ENCODE results near the gene MRPL32.

Gene MRPL32

DNA sequence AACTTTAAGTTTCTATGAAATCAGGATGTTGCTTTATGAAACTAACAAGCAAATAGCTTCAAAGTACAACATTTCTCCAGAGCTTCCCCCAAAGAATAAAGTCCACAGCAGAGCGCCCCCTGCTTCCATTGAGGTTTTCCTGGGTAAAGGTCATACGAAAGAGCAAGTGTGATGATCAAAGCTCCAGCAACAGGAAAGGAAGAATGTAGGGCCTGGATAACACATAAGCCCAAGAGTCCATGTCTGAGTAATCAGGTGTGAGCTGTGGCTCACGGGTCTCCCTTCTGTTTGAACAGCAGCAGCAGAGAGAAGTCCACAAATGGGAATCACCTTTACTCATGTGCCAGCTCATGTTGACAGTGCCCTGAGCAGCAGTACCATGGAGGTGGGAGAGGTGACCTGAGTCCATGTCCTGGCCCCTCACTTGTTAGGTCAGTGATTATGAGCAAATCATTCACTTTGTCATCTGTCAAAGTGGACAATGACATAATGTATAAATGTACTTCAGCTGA, 50.5 kb downstream of the MRPL32 start:
- Histone ChIP-seq H2BK5ac (ENCODE audit: low read length) (no peak overlapping the region), H2BK120ac (ENCODE audit: low read depth, low read length) (no peak overlapping the region), H3K4me1 (ENCODE audit: control insufficient read depth in 2 of 2, insufficient read depth in 1 of 2, low read depth in 1 of 2, low read length in 2 of 2) (no peaks in the 10 kb centered on the region), H3K9ac (ENCODE audit: low read depth, low read length, poor library complexity) (no peak overlapping the region), H3K4ac (ENCODE audit: low read length) (no peak overlapping the region), H3K27me3 (ENCODE audit: control insufficient read depth in 3 of 3, insufficient read depth in 3 of 3, low read depth in 1 of 3, low read length in 3 of 3) (no peaks in the 10 kb centered on the region), H3K79me1 (ENCODE audit: low read depth, low read length) (no peaks in the 10 kb centered on the region), H2BK15ac (ENCODE audit: low read length) (no peak overlapping the region), H3K9me3 (replicated peaks in 1 of 2; ENCODE audit: control insufficient read depth in 2 of 2, insufficient read depth in 1 of 2, low read depth in 1 of 2, low read length in 2 of 2) (peaks cover 2 to 5% of the 10 kb centered on the region in 2 donors), H4K8ac (ENCODE audit: low read depth, low read length) (no peak overlapping the region), H3K4me3 (ENCODE audit: low read length in 2 of 2) (no peak overlapping the region), H2AK5ac (ENCODE audit: low read depth, low read length) (no peak overlapping the region), H3K27ac (replicated peaks; ENCODE audit: low read length) (no peak overlapping the region), H3K23ac (ENCODE audit: low read depth, low read length, poor library complexity) (no peak overlapping the region), H3K14ac (ENCODE audit: low read length) (no peak overlapping the region), H3K18ac (ENCODE audit: low read length) (no peak overlapping the region), H3K36me3 (replicated peaks in 1 of 2; ENCODE audit: control insufficient read depth in 2 of 2, insufficient read depth in 2 of 2, low read length in 2 of 2) (no peaks in the 10 kb centered on the region), H3K4me2 (ENCODE audit: insufficient read depth, low read length, poor library complexity, severe bottlenecking) (no peak overlapping the region), H2AFZ (ENCODE audit: low read length) (no peak overlapping the region), H2BK12ac (ENCODE audit: low read length) (no peak overlapping the region), H4K91ac (ENCODE audit: low read depth, low read length, poor library complexity) (no peak overlapping the region)
- no peak for DNase-seq (ENCODE audit: low spot score)
- no CpG with 5 or more reads among the region's 3 CpGs for WGBS, 2 donors (ENCODE audit: extremely low coverage in 2 of 2, insufficient read length in 2 of 2, insufficient replicate concordance in 1 of 2)

DNA sequence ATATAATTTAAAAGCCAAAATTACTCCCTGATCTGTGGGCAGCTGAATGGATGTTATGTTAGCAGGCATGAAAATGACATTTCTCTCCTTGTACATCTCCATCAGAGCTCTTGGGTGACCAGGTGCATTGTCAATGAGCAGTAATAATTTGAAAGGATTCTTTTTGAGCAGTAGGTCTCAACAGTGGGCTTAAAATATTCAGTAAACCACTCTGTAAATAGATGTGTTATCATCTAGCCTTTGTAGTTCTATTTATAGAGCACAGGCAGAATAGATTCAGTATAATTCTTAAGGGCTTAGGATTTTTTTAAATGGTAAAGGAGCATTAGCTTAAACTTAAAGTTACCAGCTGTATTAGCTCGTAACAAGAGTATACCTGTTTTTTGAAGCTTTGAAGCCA, 52.0 kb downstream of the MRPL32 start:
- no peak overlapping the region for H3K23ac ChIP-seq (ENCODE audit: low read depth, low read length, poor library complexity)
- no peaks in the 10 kb centered on the region for H3K79me1 ChIP-seq (ENCODE audit: low read depth, low read length)
- H3K4me2 ChIP-seq (ENCODE audit: insufficient read depth, low read length, poor library complexity, severe bottlenecking), result no peak overlapping the region
- no peak overlapping the region for H4K91ac ChIP-seq (ENCODE audit: low read depth, low read length, poor library complexity)
- H2AK5ac ChIP-seq (ENCODE audit: low read depth, low read length), result no peak overlapping the region
- H2BK12ac ChIP-seq (ENCODE audit: low read length), result no peak overlapping the region
- H2AFZ ChIP-seq (ENCODE audit: low read length), result no peak overlapping the region
- no peak overlapping the region for H4K8ac ChIP-seq (ENCODE audit: low read depth, low read length)
- no peak overlapping the region for H2BK15ac ChIP-seq (ENCODE audit: low read length)
- H3K27ac ChIP-seq (replicated peaks; ENCODE audit: low read length), result no peak overlapping the region
- H3K4ac ChIP-seq (ENCODE audit: low read length), result no peak overlapping the region
- H3K4me1 ChIP-seq (ENCODE audit: control insufficient read depth in 2 of 2, insufficient read depth in 1 of 2, low read depth in 1 of 2, low read length in 2 of 2), result no peaks in the 10 kb centered on the region
- no peak overlapping the region for H2BK120ac ChIP-seq (ENCODE audit: low read depth, low read length)
- H2BK5ac ChIP-seq (ENCODE audit: low read length), result no peak overlapping the region
- H3K9ac ChIP-seq (ENCODE audit: low read depth, low read length, poor library complexity), result no peak overlapping the region
- H3K4me3 ChIP-seq (ENCODE audit: low read length in 2 of 2), result no peak overlapping the region
- H3K36me3 ChIP-seq (replicated peaks in 1 of 2; ENCODE audit: control insufficient read depth in 2 of 2, insufficient read depth in 2 of 2, low read length in 2 of 2), result no peaks in the 10 kb centered on the region
- WGBS, 2 donors (ENCODE audit: extremely low coverage in 2 of 2, insufficient read length in 2 of 2, insufficient replicate concordance in 1 of 2), result no CpG with 5 or more reads among the region's 1 CpG
- H3K18ac ChIP-seq (ENCODE audit: low read length), result no peak overlapping the region
- peaks cover 2 to 5% of the 10 kb centered on the region in 2 donors for H3K9me3 ChIP-seq (replicated peaks in 1 of 2; ENCODE audit: control insufficient read depth in 2 of 2, insufficient read depth in 1 of 2, low read depth in 1 of 2, low read length in 2 of 2)
- no peak for DNase-seq (ENCODE audit: low spot score)
- H3K27me3 ChIP-seq (ENCODE audit: control insufficient read depth in 3 of 3, insufficient read depth in 3 of 3, low read depth in 1 of 3, low read length in 3 of 3), result peaks cover 0 to 5% (median 0%) of the 10 kb centered on the region in 3 experiments
- no peak overlapping the region for H3K14ac ChIP-seq (ENCODE audit: low read length)

DNA sequence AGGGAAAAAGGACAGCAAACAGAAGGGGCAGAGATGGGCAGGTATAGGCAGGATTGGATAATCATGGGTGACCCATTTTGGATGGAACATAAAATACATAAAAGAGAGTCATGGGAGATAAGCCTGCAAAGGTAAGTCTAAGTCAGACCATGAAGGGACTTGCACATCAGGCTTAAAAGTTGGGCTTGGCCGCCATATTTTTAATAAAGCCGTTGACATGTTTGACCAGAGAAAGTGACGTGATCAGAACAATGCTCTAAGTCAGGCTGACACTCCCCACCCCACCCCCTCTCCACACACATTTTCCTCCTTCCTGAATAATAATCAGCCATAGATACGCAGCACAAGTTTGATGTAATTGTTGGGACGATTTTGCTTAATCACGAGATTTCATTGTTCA, 54.0 kb downstream of the MRPL32 start:
- no peak overlapping the region for H3K14ac ChIP-seq (ENCODE audit: low read length)
- no CpG with 5 or more reads among the region's 6 CpGs for WGBS, 2 donors (ENCODE audit: extremely low coverage in 2 of 2, insufficient read length in 2 of 2, insufficient replicate concordance in 1 of 2)

DNA sequence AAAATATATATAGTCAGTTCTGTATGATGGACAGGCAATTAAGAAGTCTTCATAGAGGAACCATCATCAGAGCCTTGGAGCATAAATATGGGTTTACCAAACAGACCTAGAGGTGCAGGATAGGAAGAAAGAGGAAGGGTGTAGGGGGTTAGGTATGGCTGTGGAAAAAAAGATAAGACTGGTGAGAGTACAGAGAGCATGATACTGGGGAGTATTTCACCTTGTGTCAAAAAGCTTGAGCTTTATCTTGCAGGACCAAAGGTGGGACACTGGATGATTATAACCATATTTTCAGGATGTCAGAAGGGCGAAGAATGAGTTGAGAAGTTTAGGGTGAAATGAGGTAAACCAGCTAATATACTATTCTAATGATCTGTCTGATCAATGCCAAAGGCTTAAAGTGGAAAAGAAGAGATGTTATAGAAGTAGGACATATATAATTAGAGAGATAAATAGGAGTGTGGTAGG, 54.6 kb downstream of the MRPL32 start:
- H2BK120ac ChIP-seq (ENCODE audit: low read depth, low read length), result no peak overlapping the region
- no peak overlapping the region for H4K91ac ChIP-seq (ENCODE audit: low read depth, low read length, poor library complexity)
- no peaks in the 10 kb centered on the region for H3K36me3 ChIP-seq (replicated peaks in 1 of 2; ENCODE audit: control insufficient read depth in 2 of 2, insufficient read depth in 2 of 2, low read length in 2 of 2)
- no CpG with 5 or more reads among the region's 1 CpG for WGBS, 2 donors (ENCODE audit: extremely low coverage in 2 of 2, insufficient read length in 2 of 2, insufficient replicate concordance in 1 of 2)
- H3K23ac ChIP-seq (ENCODE audit: low read depth, low read length, poor library complexity), result no peak overlapping the region
- no peak overlapping the region for H2AFZ ChIP-seq (ENCODE audit: low read length)
- H2AK5ac ChIP-seq (ENCODE audit: low read depth, low read length), result no peak overlapping the region
- no peak overlapping the region for H4K8ac ChIP-seq (ENCODE audit: low read depth, low read length)
- H3K27me3 ChIP-seq (ENCODE audit: control insufficient read depth in 3 of 3, insufficient read depth in 3 of 3, low read depth in 1 of 3, low read length in 3 of 3), result peaks cover 0 to 5% (median 0%) of the 10 kb centered on the region in 3 experiments
- no peak overlapping the region for H3K4me2 ChIP-seq (ENCODE audit: insufficient read depth, low read length, poor library complexity, severe bottlenecking)
- H3K18ac ChIP-seq (ENCODE audit: low read length), result no peak overlapping the region
- H3K14ac ChIP-seq (ENCODE audit: low read length), result no peak overlapping the region
- peaks cover 2 to 5% of the 10 kb centered on the region in 2 donors for H3K9me3 ChIP-seq (replicated peaks in 1 of 2; ENCODE audit: control insufficient read depth in 2 of 2, insufficient read depth in 1 of 2, low read depth in 1 of 2, low read length in 2 of 2)
- no peak overlapping the region for H3K4me3 ChIP-seq (ENCODE audit: low read length in 2 of 2)
- H3K9ac ChIP-seq (ENCODE audit: low read depth, low read length, poor library complexity), result no peak overlapping the region
- no peak overlapping the region for H2BK15ac ChIP-seq (ENCODE audit: low read length)
- no peak overlapping the region for H3K27ac ChIP-seq (replicated peaks; ENCODE audit: low read length)
- H3K79me1 ChIP-seq (ENCODE audit: low read depth, low read length), result no peaks in the 10 kb centered on the region
- no peak for DNase-seq (ENCODE audit: low spot score)
- no peaks in the 10 kb centered on the region for H3K4me1 ChIP-seq (ENCODE audit: control insufficient read depth in 2 of 2, insufficient read depth in 1 of 2, low read depth in 1 of 2, low read length in 2 of 2)
- no peak overlapping the region for H3K4ac ChIP-seq (ENCODE audit: low read length)
- H2BK12ac ChIP-seq (ENCODE audit: low read length), result no peak overlapping the region
- H2BK5ac ChIP-seq (ENCODE audit: low read length), result no peak overlapping the region

More for the DNA sequence above, 54.0 kb downstream of the MRPL32 start:
- Histone ChIP-seq H3K4me3 (ENCODE audit: low read length in 2 of 2) (no peak overlapping the region), H4K8ac (ENCODE audit: low read depth, low read length) (no peak overlapping the region), H3K9ac (ENCODE audit: low read depth, low read length, poor library complexity) (no peak overlapping the region), H3K18ac (ENCODE audit: low read length) (no peak overlapping the region), H3K79me1 (ENCODE audit: low read depth, low read length) (no peaks in the 10 kb centered on the region), H2BK120ac (ENCODE audit: low read depth, low read length) (no peak overlapping the region), H3K4me1 (ENCODE audit: control insufficient read depth in 2 of 2, insufficient read depth in 1 of 2, low read depth in 1 of 2, low read length in 2 of 2) (no peaks in the 10 kb centered on the region), H3K4ac (ENCODE audit: low read length) (no peak overlapping the region), H3K4me2 (ENCODE audit: insufficient read depth, low read length, poor library complexity, severe bottlenecking) (no peak overlapping the region), H2BK5ac (ENCODE audit: low read length) (no peak overlapping the region), H4K91ac (ENCODE audit: low read depth, low read length, poor library complexity) (no peak overlapping the region), H2AK5ac (ENCODE audit: low read depth, low read length) (no peak overlapping the region), H3K27me3 (ENCODE audit: control insufficient read depth in 3 of 3, insufficient read depth in 3 of 3, low read depth in 1 of 3, low read length in 3 of 3) (peaks cover 0 to 5% (median 0%) of the 10 kb centered on the region in 3 experiments), H3K9me3 (replicated peaks in 1 of 2; ENCODE audit: control insufficient read depth in 2 of 2, insufficient read depth in 1 of 2, low read depth in 1 of 2, low read length in 2 of 2) (peaks cover 2 to 5% of the 10 kb centered on the region in 2 donors), H3K27ac (replicated peaks; ENCODE audit: low read length) (no peak overlapping the region), H3K36me3 (replicated peaks in 1 of 2; ENCODE audit: control insufficient read depth in 2 of 2, insufficient read depth in 2 of 2, low read length in 2 of 2) (no peaks in the 10 kb centered on the region), H3K23ac (ENCODE audit: low read depth, low read length, poor library complexity) (no peak overlapping the region), H2BK12ac (ENCODE audit: low read length) (no peak overlapping the region), H2BK15ac (ENCODE audit: low read length) (no peak overlapping the region), H2AFZ (ENCODE audit: low read length) (no peak overlapping the region)
- no peak for DNase-seq (ENCODE audit: low spot score)

Data from neuronal stem cell (in vitro differentiated cells).